ENCODE results near the gene ADAM23. TPM values are rescaled to one million over a fixed set of nuclear protein-coding genes. Genes with fewer than 3 reads are reported as not detected.

Gene ADAM23
- total and polyA plus RNA-seq, 9 donors, result 4.1 to 16.8 (median 11.5) TPM

- H3K27ac ChIP-seq (ENCODE audit: low read length), result no peak overlapping the region
- WGBS (ENCODE audit: insufficient coverage), result 82% methylated on average over 3 of the region's 7 CpGs
Measured at GRCh38 chr2:206488053-206488452, 44.7 kb downstream of the ADAM23 start.

GRCh38 chr2:206488623-206489022 is 45.3 kb downstream of the ADAM23 start:
- Histone ChIP-seq H3K27ac (ENCODE audit: low read length) (no peak overlapping the region), H3K4me3 (ENCODE audit: low read length) (no peak overlapping the region), H3K4me1 (ENCODE audit: control insufficient read depth, insufficient read depth, low read length) (no peaks in the 10 kb centered on the region), H3K36me3 (ENCODE audit: control insufficient read depth, insufficient read depth, low read length) (no peaks in the 10 kb centered on the region), H3K27me3 (ENCODE audit: control insufficient read depth, insufficient read depth, low read length) (no peaks in the 10 kb centered on the region), H3K9me3 (replicated peaks; ENCODE audit: control insufficient read depth, low read depth, low read length) (no peaks in the 10 kb centered on the region)
- DNase-seq, result no peak
- WGBS (ENCODE audit: insufficient coverage), result 67% methylated on average over 1 of the region's 1 CpG

More at GRCh38 chr2:206488053-206488452, 44.7 kb downstream of the ADAM23 start:
- Histone ChIP-seq H3K4me1 (ENCODE audit: control insufficient read depth, insufficient read depth, low read length) (no peaks in the 10 kb centered on the region), H3K36me3 (ENCODE audit: control insufficient read depth, insufficient read depth, low read length) (no peaks in the 10 kb centered on the region), H3K27me3 (ENCODE audit: control insufficient read depth, insufficient read depth, low read length) (no peaks in the 10 kb centered on the region), H3K4me3 (ENCODE audit: low read length) (no peak overlapping the region), H3K9me3 (replicated peaks; ENCODE audit: control insufficient read depth, low read depth, low read length) (no peaks in the 10 kb centered on the region)
- no peak for DNase-seq

- no peak overlapping the region for H3K4me3 ChIP-seq (ENCODE audit: low read length)
- H3K4me1 ChIP-seq (ENCODE audit: control insufficient read depth, insufficient read depth, low read length), result no peaks in the 10 kb centered on the region
- no peak for DNase-seq
- H3K36me3 ChIP-seq (ENCODE audit: control insufficient read depth, insufficient read depth, low read length), result no peaks in the 10 kb centered on the region
- no peaks in the 10 kb centered on the region for H3K9me3 ChIP-seq (replicated peaks; ENCODE audit: control insufficient read depth, low read depth, low read length)
- H3K27ac ChIP-seq (ENCODE audit: low read length), result no peak overlapping the region
- no peaks in the 10 kb centered on the region for H3K27me3 ChIP-seq (ENCODE audit: control insufficient read depth, insufficient read depth, low read length)
- no CpG with 5 or more reads among the region's 1 CpG for WGBS (ENCODE audit: insufficient coverage)
Measured at GRCh38 chr2:206494061-206494460, 50.7 kb downstream of the ADAM23 start.

GRCh38 chr2:206502729-206503128 is 59.4 kb downstream of the ADAM23 start:
- Histone ChIP-seq H3K4me3 (ENCODE audit: low read length) (no peak overlapping the region), H3K9me3 (replicated peaks; ENCODE audit: control insufficient read depth, low read depth, low read length) (no peaks in the 10 kb centered on the region), H3K4me1 (ENCODE audit: control insufficient read depth, insufficient read depth, low read length) (no peaks in the 10 kb centered on the region), H3K27ac (ENCODE audit: low read length) (no peak overlapping the region), H3K27me3 (ENCODE audit: control insufficient read depth, insufficient read depth, low read length) (no peaks in the 10 kb centered on the region), H3K36me3 (ENCODE audit: control insufficient read depth, insufficient read depth, low read length) (no peaks in the 10 kb centered on the region)
- WGBS (ENCODE audit: insufficient coverage), result no CpG with 5 or more reads among the region's 4 CpGs
- DNase-seq, result no peak

GRCh38 chr2:206511283-206511682 is 68.0 kb downstream of the ADAM23 start:
- no peaks in the 10 kb centered on the region for H3K27me3 ChIP-seq (ENCODE audit: control insufficient read depth, insufficient read depth, low read length)
- H3K4me1 ChIP-seq (ENCODE audit: control insufficient read depth, insufficient read depth, low read length), result no peaks in the 10 kb centered on the region
- H3K9me3 ChIP-seq (replicated peaks; ENCODE audit: control insufficient read depth, low read depth, low read length), result no peaks in the 10 kb centered on the region
- WGBS (ENCODE audit: insufficient coverage), result no CpG with 5 or more reads among the region's 2 CpGs
- H3K27ac ChIP-seq (ENCODE audit: low read length), result no peak overlapping the region
- DNase-seq, result no peak
- no peaks in the 10 kb centered on the region for H3K36me3 ChIP-seq (ENCODE audit: control insufficient read depth, insufficient read depth, low read length)
- H3K4me3 ChIP-seq (ENCODE audit: low read length), result no peak overlapping the region

GRCh38 chr2:206512999-206513398 is 69.7 kb downstream of the ADAM23 start:
- H3K27ac ChIP-seq (ENCODE audit: low read length), result no peak overlapping the region
- H3K4me3 ChIP-seq (ENCODE audit: low read length), result no peak overlapping the region
- H3K27me3 ChIP-seq (ENCODE audit: control insufficient read depth, insufficient read depth, low read length), result no peaks in the 10 kb centered on the region
- H3K9me3 ChIP-seq (replicated peaks; ENCODE audit: control insufficient read depth, low read depth, low read length), result no peaks in the 10 kb centered on the region
- H3K36me3 ChIP-seq (ENCODE audit: control insufficient read depth, insufficient read depth, low read length), result no peaks in the 10 kb centered on the region
- no peak for DNase-seq
- WGBS (ENCODE audit: insufficient coverage), result no CpG with 5 or more reads among the region's 1 CpG
- no peaks in the 10 kb centered on the region for H3K4me1 ChIP-seq (ENCODE audit: control insufficient read depth, insufficient read depth, low read length)

- no peaks in the 10 kb centered on the region for H3K4me1 ChIP-seq (ENCODE audit: control insufficient read depth, insufficient read depth, low read length)
- DNase-seq, result no peak
- H3K36me3 ChIP-seq (ENCODE audit: control insufficient read depth, insufficient read depth, low read length), result no peaks in the 10 kb centered on the region
- no CpG with 5 or more reads among the region's 1 CpG for WGBS (ENCODE audit: insufficient coverage)
- H3K27ac ChIP-seq (ENCODE audit: low read length), result no peak overlapping the region
- no peaks in the 10 kb centered on the region for H3K9me3 ChIP-seq (replicated peaks; ENCODE audit: control insufficient read depth, low read depth, low read length)
- H3K4me3 ChIP-seq (ENCODE audit: low read length), result no peak overlapping the region
- H3K27me3 ChIP-seq (ENCODE audit: control insufficient read depth, insufficient read depth, low read length), result no peaks in the 10 kb centered on the region
Measured at GRCh38 chr2:206515580-206515979, 72.2 kb downstream of the ADAM23 start.

GRCh38 chr2:206518997-206519396 is 75.7 kb downstream of the ADAM23 start:
- no peaks in the 10 kb centered on the region for H3K9me3 ChIP-seq (replicated peaks; ENCODE audit: control insufficient read depth, low read depth, low read length)
- H3K4me1 ChIP-seq (ENCODE audit: control insufficient read depth, insufficient read depth, low read length), result no peaks in the 10 kb centered on the region
- WGBS (ENCODE audit: insufficient coverage), result no CpG with 5 or more reads among the region's 2 CpGs
- H3K4me3 ChIP-seq (ENCODE audit: low read length), result no peak overlapping the region
- no peaks in the 10 kb centered on the region for H3K27me3 ChIP-seq (ENCODE audit: control insufficient read depth, insufficient read depth, low read length)
- no peaks in the 10 kb centered on the region for H3K36me3 ChIP-seq (ENCODE audit: control insufficient read depth, insufficient read depth, low read length)
- no peak for DNase-seq
- H3K27ac ChIP-seq (ENCODE audit: low read length), result no peak overlapping the region

- H3K4me1 ChIP-seq (ENCODE audit: control insufficient read depth, insufficient read depth, low read length), result no peaks in the 10 kb centered on the region
- H3K36me3 ChIP-seq (ENCODE audit: control insufficient read depth, insufficient read depth, low read length), result no peaks in the 10 kb centered on the region
- no peaks in the 10 kb centered on the region for H3K9me3 ChIP-seq (replicated peaks; ENCODE audit: control insufficient read depth, low read depth, low read length)
- no peak overlapping the region for H3K27ac ChIP-seq (ENCODE audit: low read length)
- DNase-seq, result no peak
- H3K27me3 ChIP-seq (ENCODE audit: control insufficient read depth, insufficient read depth, low read length), result no peaks in the 10 kb centered on the region
- 43% methylated on average over 1 of the region's 3 CpGs for WGBS (ENCODE audit: insufficient coverage)
- no peak overlapping the region for H3K4me3 ChIP-seq (ENCODE audit: low read length)
Measured at GRCh38 chr2:206520450-206520849, 77.1 kb downstream of the ADAM23 start.

GRCh38 chr2:206521115-206521514 is 77.8 kb downstream of the ADAM23 start:
- WGBS (ENCODE audit: insufficient coverage), result no CpG with 5 or more reads among the region's 3 CpGs
- H3K27ac ChIP-seq (ENCODE audit: low read length), result no peak overlapping the region
- H3K4me1 ChIP-seq (ENCODE audit: control insufficient read depth, insufficient read depth, low read length), result no peaks in the 10 kb centered on the region
- no peaks in the 10 kb centered on the region for H3K9me3 ChIP-seq (replicated peaks; ENCODE audit: control insufficient read depth, low read depth, low read length)
- H3K27me3 ChIP-seq (ENCODE audit: control insufficient read depth, insufficient read depth, low read length), result no peaks in the 10 kb centered on the region
- no peak for DNase-seq
- no peak overlapping the region for H3K4me3 ChIP-seq (ENCODE audit: low read length)
- no peaks in the 10 kb centered on the region for H3K36me3 ChIP-seq (ENCODE audit: control insufficient read depth, insufficient read depth, low read length)

GRCh38 chr2:206521612-206522011 is 78.3 kb downstream of the ADAM23 start:
- Histone ChIP-seq H3K27ac (ENCODE audit: low read length) (no peak overlapping the region), H3K36me3 (ENCODE audit: control insufficient read depth, insufficient read depth, low read length) (no peaks in the 10 kb centered on the region), H3K4me3 (ENCODE audit: low read length) (no peak overlapping the region), H3K9me3 (replicated peaks; ENCODE audit: control insufficient read depth, low read depth, low read length) (no peaks in the 10 kb centered on the region), H3K4me1 (ENCODE audit: control insufficient read depth, insufficient read depth, low read length) (no peaks in the 10 kb centered on the region), H3K27me3 (ENCODE audit: control insufficient read depth, insufficient read depth, low read length) (no peaks in the 10 kb centered on the region)
- no CpG with 5 or more reads among the region's 1 CpG for WGBS (ENCODE audit: insufficient coverage)
- DNase-seq, result no peak

All from muscle of leg (tissue), 11 donors.